A549 (cell line): ENCODE data around the gene FOXR1. TPM values are rescaled to one million over a fixed set of nuclear protein-coding genes. Genes with fewer than 3 reads are reported as not detected.

ENCODE experiments used
- ATAC-seq, 2 experiments: fragments of 200-7000 bp in 1 of 2; fragments of >200 bp in 1 of 2; cut with Nextera tagmentation in 1 of 2; cut with Tn5 transposase in 1 of 2; 3 replicates each; pipeline versions ENCODE4 v1.8.0 to v1.9.1; 2018 to 2020; ENCODE audit warnings: mild to moderate bottlenecking in 1 of 2, moderate library complexity in 1 of 2
- CTCF ChIA-PET: fragments of 300-600 bp; sonication (Branson Sonifier 250); formaldehyde crosslinking; extraction: SDS; loops from one replicate; lab custom pipeline; 2021; ENCODE audit warnings: antibody characterized with exemption, inconsistent platforms; lab: Yijun Ruan, JAX
- POLR2A ChIA-PET: fragments of 350-600 bp; formaldehyde crosslinking; extraction: SDS; loops from one replicate; lab custom pipeline; 2021; ENCODE audit warnings: antibody characterized with exemption, inconsistent platforms; lab: Yijun Ruan, JAX
- DNase-seq, 2 experiments: peaks; one replicate each; pipeline versions ENCODE4 v3.0.0 to v3.0.0-alpha.2; 2011 to 2016; ENCODE audit warnings: low read depth in 1 of 2, low spot score in 1 of 2
- FAIRE-seq: peaks from 2 replicates; lab custom pipeline; 2011; peaks lifted over from hg19 to GRCh38; lab: Jason Lieb, UNC
- H3K27ac ChIP-seq, 2 experiments: fragments of >200 bp; sonication (Bioruptor Twin); formaldehyde crosslinking; 3 replicates each; pipeline ENCODE4 v1.5.1; 2016 to 2017
- H3K4me1 ChIP-seq: fragments of >200 bp; sonication (Bioruptor Twin); formaldehyde crosslinking; 3 replicates; pipeline ENCODE4 v1.6.1; 2016
- H3K4me2 ChIP-seq: fragments of >200 bp; sonication (Bioruptor Twin); formaldehyde crosslinking; 3 replicates; pipeline ENCODE4 v1.6.1; 2016
- H3K4me3 ChIP-seq: fragments of >200 bp; sonication (Bioruptor Twin); formaldehyde crosslinking; 3 replicates; pipeline ENCODE4 v1.5.1; 2016
- H3K9me3 ChIP-seq: fragments of >200 bp; sonication (Bioruptor Twin); formaldehyde crosslinking; 3 replicates; pipeline ENCODE4 v1.6.1; 2016
- BCL3 ChIP-seq: fragments of >200 bp; sonication (Bioruptor Twin); formaldehyde crosslinking; IDR thresholded peaks from 3 replicates; pipeline ENCODE4 v1.6.1; 2016
- CBX2 ChIP-seq: fragments of 200-600 bp; sonication (generic); IDR thresholded peaks from 2 replicates; pipeline ENCODE4 v1.6.1; 2016; ENCODE audit warnings: low read depth, mild to moderate bottlenecking, borderline replicate concordance
- CEBPB ChIP-seq, 2 experiments: fragments of >200 bp in 1 of 2; sonication (Bioruptor Twin) in 1 of 2; formaldehyde crosslinking in 1 of 2; IDR thresholded peaks; 2 replicates each; pipeline ENCODE4 v1.6.1; 2012 to 2016
- CHD2 ChIP-seq: fragments of 150-350 bp; IDR thresholded peaks from 2 replicates; pipeline ENCODE4 v1.6.1; 2014; ENCODE audit warnings: low read length; ENCODE audit not compliant: partially characterized antibody
- CHD4 ChIP-seq: fragments of 200-600 bp; sonication (generic); IDR thresholded peaks from 2 replicates; pipeline ENCODE4 v1.6.1; 2016; ENCODE audit warnings: antibody characterized with exemption, mild to moderate bottlenecking, borderline replicate concordance
- CTCF ChIP-seq: fragments of >200 bp; sonication (Bioruptor Twin); formaldehyde crosslinking; IDR thresholded peaks from 3 replicates; pipeline ENCODE4 v1.5.1; 2016
- E2F6 ChIP-seq: IDR thresholded peaks from 2 replicates; pipeline ENCODE4 v1.6.1; 2012; ENCODE audit warnings: low read depth, borderline replicate concordance
- ELK1 ChIP-seq: fragments of 150-350 bp; IDR thresholded peaks from 2 replicates; pipeline ENCODE4 v1.6.1; 2014; ENCODE audit warnings: low read depth, mild to moderate bottlenecking, low read length
- ESRRA ChIP-seq: fragments of 150-350 bp; IDR thresholded peaks from 2 replicates; pipeline ENCODE4 v1.6.1; 2014; ENCODE audit warnings: mild to moderate bottlenecking, low read length, borderline replicate concordance
- HDAC2 ChIP-seq: fragments of 200-600 bp; sonication (generic); IDR thresholded peaks from 2 replicates; pipeline ENCODE4 v1.6.1; 2016
- HOXB13 ChIP-seq: fragments of 250-450 bp; sonication (Bioruptor Pico); IDR thresholded peaks from 2 replicates; pipeline ENCODE4 v1.5.0; 2020; ENCODE audit warnings: low read depth, mild to moderate bottlenecking, moderate library complexity
- JUN ChIP-seq, 2 experiments: fragments of >200 bp; sonication (Bioruptor Twin); formaldehyde crosslinking; IDR thresholded peaks; 2 replicates in 1 of 2; 3 replicates in 1 of 2; pipeline ENCODE4 v1.6.1; 2016 to 2017
- KDM1A ChIP-seq: fragments of 200-600 bp; sonication (generic); IDR thresholded peaks from 2 replicates; pipeline ENCODE4 v1.6.1; 2016; ENCODE audit warnings: low read depth, mild to moderate bottlenecking
- KDM5A ChIP-seq: fragments of 200-600 bp; sonication (generic); IDR thresholded peaks from 2 replicates; pipeline ENCODE4 v1.6.1; 2016; ENCODE audit warnings: antibody characterized with exemption, mild to moderate bottlenecking
- MAX ChIP-seq: IDR thresholded peaks from 2 replicates; pipeline ENCODE4 v1.6.1; 2012
- MAZ ChIP-seq: fragments of 150-350 bp; IDR thresholded peaks from 2 replicates; pipeline ENCODE4 v1.6.1; 2014; ENCODE audit warnings: antibody characterized with exemption, low read depth, low read length, borderline replicate concordance
- MYC ChIP-seq: IDR thresholded peaks from 2 replicates; pipeline ENCODE4 v1.6.1; 2012; ENCODE audit warnings: mild to moderate bottlenecking, inconsistent platforms, low read length, improper control_type of control experiment, borderline replicate concordance
- NFE2L2 ChIP-seq: fragments of 150-350 bp; conservative IDR thresholded peaks from 2 replicates; pipeline ENCODE4 v1.6.1; 2014; ENCODE audit warnings: low read length
- NPAS2 ChIP-seq: fragments of 250-450 bp; sonication (Bioruptor Pico); IDR thresholded peaks from 2 replicates; pipeline ENCODE4 v1.8.0; 2022; ENCODE audit warnings: mild to moderate bottlenecking, moderate library complexity, borderline replicate concordance
- NR3C1 ChIP-seq: fragments of >200 bp; sonication (Bioruptor Twin); formaldehyde crosslinking; IDR thresholded peaks from 3 replicates; pipeline ENCODE4 v1.6.1; 2017
- POLR2A ChIP-seq: IDR thresholded peaks from 2 replicates; pipeline ENCODE4 v1.6.1; 2012; ENCODE audit warnings: mild to moderate bottlenecking, low read length
- POLR2AphosphoS2 ChIP-seq: conservative IDR thresholded peaks from 2 replicates; pipeline ENCODE4 v1.6.1; 2012; ENCODE audit warnings: low read length, improper control_type of control experiment, inconsistent platforms
- RNF2 ChIP-seq: fragments of 200-600 bp; sonication (generic); IDR thresholded peaks from 2 replicates; pipeline ENCODE4 v1.6.1; 2016; ENCODE audit warnings: low read depth, mild to moderate bottlenecking, antibody characterized with exemption, moderate library complexity, borderline replicate concordance
- SMC3 ChIP-seq: fragments of >200 bp; sonication (Bioruptor Twin); formaldehyde crosslinking; IDR thresholded peaks from 3 replicates; pipeline ENCODE4 v1.6.1; 2018; ENCODE audit warnings: inconsistent platforms
- TFCP2L1 ChIP-seq: fragments of 250-450 bp; sonication (Bioruptor Pico); IDR thresholded peaks from 2 replicates; pipeline ENCODE4 v1.5.0; 2021; ENCODE audit warnings: mild to moderate bottlenecking
- TP53 ChIP-seq: fragments of 250-450 bp; sonication (Bioruptor Pico); IDR thresholded peaks from 2 replicates; pipeline ENCODE4 v1.5.0; 2021; ENCODE audit warnings: mild to moderate bottlenecking, moderate library complexity
- ZFP36 ChIP-seq: fragments of 450-650 bp; IDR thresholded peaks from 2 replicates; pipeline ENCODE4 v1.6.1; 2014; ENCODE audit warnings: borderline replicate concordance; ENCODE audit not compliant: partially characterized antibody
- ZNF302 ChIP-seq: fragments of 250-450 bp; sonication (Bioruptor Pico); IDR thresholded peaks from 2 replicates; pipeline ENCODE4 v1.9.0; 2021; ENCODE audit warnings: inconsistent platforms, mild to moderate bottlenecking, moderate library complexity
- ZSCAN20 ChIP-seq: fragments of 250-450 bp; sonication (Bioruptor Pico); IDR thresholded peaks from 2 replicates; pipeline ENCODE4 v1.8.0; 2022; ENCODE audit warnings: mild to moderate bottlenecking, moderate library complexity
- WGBS: methylation state at CpG from one replicate; pipeline ENCODE4 v1.1.6; 2017; ENCODE audit errors: missing lambda C conversion rate; 5-methylcytosine and 5-hydroxymethylcytosine counted together
- polyA minus RNA-seq: library from RNA; depleted of rRNA, polyadenylated mRNA; stranded (reverse); fragments of >200 nt; gene quantifications from 2 replicates; pipeline ENCODE4 v1.2.3, GENCODE V29; 2011; rRNA and poly(A)+ RNA removed
- polyA plus RNA-seq, 4 experiments: library from polyadenylated mRNA; depleted of rRNA in 3 of 4; stranded (reverse); fragments of >200 nt; fragmentation: RNase III in 1 of 4; extraction: RNeasy Plus Mini Kit Qiagen cat#74134 plus additional on column Dnase treatment in 1 of 4; gene quantifications; 2 replicates in 3 of 4; 3 replicates in 1 of 4; pipeline ENCODE4 v1.2.3, GENCODE V29; 2011 to 2017

The FOXR1 gene
- polyA plus RNA-seq (2011; rRNA removed), result not detected in 2 replicates
- polyA plus RNA-seq (2012; cell fraction: cytosol; rRNA removed), result not detected in 2 replicates
- polyA plus RNA-seq (2012; cell fraction: nucleus; rRNA removed), result not detected in 2 replicates
- not detected in 3 replicates for polyA plus RNA-seq (2017; fragmentation: RNase III; extraction: RNeasy Plus Mini Kit Qiagen cat#74134 plus additional on column Dnase treatment)
- not detected in 2 replicates for polyA minus RNA-seq

GRCh38 chr11:118971646-118972045, at the start of gene FOXR1:
Gene FOXR1, plus strand, starts transcription at chr11:118971761. Its CDS starts 171 bp downstream, at chr11:118971932.
- no peak for ATAC-seq
- Histone ChIP-seq H3K9me3 (no peaks in the 10 kb centered on the region), H3K4me2 (no peak within 1 kb of the TSS), H3K27ac (no peak within 1 kb of the TSS), H3K4me1 (no peaks in the 10 kb centered on the region), H3K4me3 (no peak within 1 kb of the TSS)
- FAIRE-seq, result no peak
- TF ChIP-seq NPAS2 (CRISPR knock-in tag) (no peak), HDAC2 (no peak), CHD2 (no peak), HOXB13 (CRISPR knock-in tag) (no peak), NFE2L2 (no peak), KDM5A (no peak), BCL3 (no peak), CBX2 (no peak)
- CTCF ChIA-PET, result interaction anchor here (3.2 kb wide), 1 partner anchor 15 kb away, joined by 13 read pairs; the partner anchor contains the start of gene UPK2
- WGBS, result 95% methylated on average over 28 of the region's 33 CpGs
- POLR2A ChIA-PET, result no interaction called here
- no peak for DNase-seq

- ATAC-seq (peak; percentile 4 to 33; a peak in 5 of 6 replicates), DNase-seq (peak in 1 of 2 experiments; percentile 91), FAIRE-seq (no peak)
- CTCF ChIA-PET, result interaction anchor here (0.8 to 4.1 kb wide), 6 partner anchors 11 to 233 kb away, joined by 3 to 16 read pairs (median 4); partner anchors contain the start of genes DDX6 and UPK2
- 20% methylated on average over 1 of the region's 20 CpGs for WGBS
- Histone ChIP-seq H3K4me1 (peaks cover 31% of the 10 kb centered on the region), H3K4me2 (peak overlapping the region; percentile 100), H3K27ac (peak overlapping the region; percentile 98 to 100), H3K4me3 (peak overlapping the region; percentile 62), H3K9me3 (no peaks in the 10 kb centered on the region)
- POLR2A ChIA-PET, result no interaction called here
- TF ChIP-seq E2F6, result no peak
- TF ChIP-seq CEBPB (IDR thresholded peaks at IDR 0.05), result no peak
- no peak for TF ChIP-seq ELK1
- TF ChIP-seq TP53 (CRISPR knock-in tag), result no peak
- no peak for TF ChIP-seq KDM5A
- TF ChIP-seq TFCP2L1 (CRISPR knock-in tag), result 0 out of 2 replicates have a peak, but pooled peaks have one; percentile 63
- TF ChIP-seq MAZ, result no peak
- TF ChIP-seq ESRRA, result no peak
- TF ChIP-seq ZFP36, result no peak
- no peak for TF ChIP-seq POLR2AphosphoS2
- peak; percentile 51 for TF ChIP-seq MAX
- no peak; the same call in 1 of the 2 replicates for TF ChIP-seq HOXB13 (CRISPR knock-in tag)
- no peak for TF ChIP-seq ZNF302
- TF ChIP-seq RNF2, result no peak
- no peak for TF ChIP-seq CHD4
- peak; percentile 39 for TF ChIP-seq POLR2A
- TF ChIP-seq NR3C1, result no peak
- TF ChIP-seq BCL3, result no peak; the same call in 2 of the 3 replicates
- TF ChIP-seq SMC3, result peak; percentile 25; the same call in 1 of the 3 replicates
- peak; percentile 68; a peak in 4 of 5 replicates for TF ChIP-seq JUN (IDR thresholded peaks at IDR 0.05)
- TF ChIP-seq MYC, result no peak
- no peak for TF ChIP-seq NPAS2 (CRISPR knock-in tag)
- TF ChIP-seq CTCF, result no peak
- no peak for TF ChIP-seq ZSCAN20
- TF ChIP-seq KDM1A, result no peak
Observed at GRCh38 chr11:118921929-118922744, 49.4 kb upstream of the FOXR1 start.
